Activated naive CD8-positive, alpha-beta T cell treated with anti-CD3 and anti-CD28 coated beads, Interleukin-2, amount 10 ng/mL, durations not matched to agents 7 days and 5 days (primary cell): ENCODE results near the gene CCDC138. TPM values are rescaled to one million over a fixed set of nuclear protein-coding genes. Genes with fewer than 3 reads are reported as not detected.

Source experiments
- ATAC-seq: fragments of 150-1000 bp; cut with Tn5 transposase; one replicate; pipeline ENCODE4 v1.10.0; 2021; ENCODE audit warnings: low read depth, moderate library complexity
- POLR2A ChIA-PET: fragments of 350-600 bp; sonication (Branson Sonifier 250); formaldehyde crosslinking; loops from one replicate; lab custom pipeline; 2021; ENCODE audit warnings: antibody characterized with exemption; lab: Charles Lee
- DNase-seq: peaks from one replicate; pipeline ENCODE4 v3.0.0; 2021
- H3K27ac Mint-ChIP-seq: one replicate; pipeline ENCODE4 v1.8.0; 2022; ENCODE audit warnings: mild to moderate bottlenecking, mixed read lengths
- H3K27me3 Mint-ChIP-seq: one replicate; pipeline ENCODE4 v1.8.0; 2022; ENCODE audit warnings: mild to moderate bottlenecking, moderate library complexity, mixed read lengths
- H3K36me3 Mint-ChIP-seq: one replicate; pipeline ENCODE4 v1.8.0; 2021; ENCODE audit warnings: mild to moderate bottlenecking, mixed read lengths
- H3K4me1 Mint-ChIP-seq: one replicate; pipeline ENCODE4 v1.8.0; 2021; ENCODE audit warnings: mixed read lengths
- H3K4me3 Mint-ChIP-seq: one replicate; pipeline ENCODE4 v1.8.0; 2022; ENCODE audit warnings: mild to moderate bottlenecking, moderate library complexity, mixed read lengths
- H3K9me3 Mint-ChIP-seq: one replicate; pipeline ENCODE4 v1.8.0; 2021; ENCODE audit warnings: mixed read lengths
- total RNA-seq, 2 experiments: library from RNA; stranded (reverse); gene quantifications; one replicate each; pipeline ENCODE4 v1.2.3, GENCODE V29; 2021

CCDC138 gene
- total RNA-seq, 2 experiments from 2014 or later: 8.0 to 8.4 TPM

DNA sequence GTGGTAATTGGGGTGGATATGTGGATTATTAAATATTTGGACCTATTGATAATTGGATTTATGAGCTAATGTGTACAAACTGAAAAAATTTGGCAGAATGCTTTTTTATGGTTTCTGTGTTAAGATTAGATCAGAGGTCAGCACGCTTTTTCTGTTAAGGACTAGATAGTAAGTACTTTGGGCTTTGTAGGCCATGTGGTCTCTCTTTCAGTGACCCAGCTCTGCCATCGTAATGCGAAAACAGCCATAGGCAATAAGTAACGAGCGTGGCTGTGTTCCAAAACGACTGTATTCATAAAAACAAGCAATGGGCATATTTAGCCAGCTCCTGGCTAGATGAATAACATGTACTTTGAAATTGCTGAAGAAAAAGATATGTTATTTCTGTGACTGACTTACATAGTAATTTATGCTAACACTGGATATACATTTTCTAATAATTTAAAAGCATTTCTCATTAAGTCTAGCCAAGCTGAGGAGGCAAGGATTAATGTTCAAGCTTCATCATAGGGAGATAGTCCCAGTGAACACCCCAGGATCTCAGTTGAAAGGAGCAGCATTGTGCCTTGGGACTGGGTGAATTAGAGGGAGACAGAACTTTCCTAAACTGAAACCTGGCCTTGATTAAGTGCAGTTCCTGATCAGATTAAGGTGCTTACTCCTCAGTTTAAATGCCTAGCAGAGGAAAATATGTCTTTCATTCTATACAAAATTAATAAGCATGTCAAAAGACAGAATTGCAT is 20.0 kb downstream of the CCDC138 start:
- POLR2A ChIA-PET: no interaction called here
- Mint-ChIP-seq H3K27me3 (no peaks in the 10 kb centered on the region), H3K4me3 (no peak overlapping the region), H3K9me3 (peaks cover 22% of the 10 kb centered on the region), H3K36me3 (peaks cover 58% of the 10 kb centered on the region), H3K4me1 (no peaks in the 10 kb centered on the region), H3K27ac (no peak overlapping the region)
- DNase-seq: no peak
- ATAC-seq: no peak

DNA sequence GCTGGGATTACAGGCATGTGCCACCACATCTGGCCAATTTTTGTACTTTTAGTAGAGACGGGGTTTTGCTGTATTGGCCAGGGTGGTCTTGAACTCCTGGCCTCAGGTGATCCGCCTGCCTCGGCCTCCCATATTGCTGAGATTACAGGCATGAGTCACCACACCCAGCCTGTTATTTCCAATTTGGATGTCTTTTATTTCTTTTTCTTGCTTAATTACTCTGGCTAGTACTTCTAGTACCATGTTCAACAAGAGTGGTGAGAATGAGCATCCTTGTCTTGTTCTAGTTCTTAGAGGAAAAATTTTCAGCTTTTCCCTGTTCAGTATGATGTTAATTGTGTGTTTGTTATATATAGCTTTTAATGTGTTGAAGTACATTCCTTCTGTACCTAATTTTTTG is 23.4 kb downstream of the CCDC138 start:
- Mint-ChIP-seq H3K27ac (no peak overlapping the region), H3K36me3 (peaks cover 62% of the 10 kb centered on the region), H3K9me3 (peaks cover 22% of the 10 kb centered on the region), H3K4me3 (no peak overlapping the region), H3K4me1 (peaks cover 1% of the 10 kb centered on the region), H3K27me3 (no peaks in the 10 kb centered on the region)
- DNase-seq: no peak
- POLR2A ChIA-PET: no interaction called here
- ATAC-seq: no peak

DNA sequence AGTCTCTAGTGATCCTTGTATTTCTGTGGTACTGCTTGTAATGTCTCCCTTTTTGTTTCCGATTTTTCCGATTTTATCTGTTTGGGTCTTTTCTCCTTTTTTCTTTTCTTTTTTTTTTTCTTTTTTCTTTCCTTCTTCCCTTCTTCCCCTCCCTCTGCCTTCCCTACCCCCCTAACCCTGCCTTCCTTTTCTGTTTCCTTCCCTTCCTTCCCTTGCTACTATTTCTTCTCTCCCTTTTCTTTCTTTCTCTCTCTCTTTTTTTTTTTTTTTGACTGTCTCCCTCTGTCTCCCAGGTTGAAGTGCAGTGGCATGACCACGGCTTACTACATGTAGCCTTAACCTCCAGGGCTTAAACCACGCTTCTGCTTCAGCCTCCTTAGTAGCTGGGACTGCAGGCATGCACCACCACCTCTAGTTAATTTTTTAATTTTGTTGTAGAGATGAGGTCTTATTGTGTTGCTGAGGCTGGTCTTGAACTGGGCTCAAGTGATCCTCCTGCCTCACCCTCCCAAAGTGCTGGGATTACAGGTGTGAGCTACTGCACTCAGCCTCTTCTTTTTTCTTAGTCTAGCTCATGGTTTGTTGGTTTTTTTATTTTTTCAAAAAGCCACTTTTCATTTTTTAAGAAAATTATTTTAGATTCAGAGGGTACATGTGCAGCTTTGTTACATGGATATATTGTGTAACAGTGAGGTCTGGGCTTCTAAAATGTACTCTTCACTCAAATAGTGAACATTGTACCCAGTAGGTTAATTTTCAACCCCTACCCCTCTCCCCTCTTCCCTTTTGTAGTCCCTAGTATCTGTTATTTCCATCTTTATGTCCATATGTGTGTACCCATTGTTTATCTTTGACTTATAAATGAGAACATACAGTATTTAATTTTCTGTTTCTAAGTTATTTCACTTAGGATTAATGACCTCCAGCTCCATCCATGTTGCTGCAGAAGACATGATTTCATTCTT is 24.7 kb downstream of the CCDC138 start:
- H3K36me3 Mint-ChIP-seq: peaks cover 60% of the 10 kb centered on the region
- POLR2A ChIA-PET: no interaction called here
- DNase-seq: no peak
- ATAC-seq: no peak
- no peak overlapping the region for H3K4me3 Mint-ChIP-seq
- H3K9me3 Mint-ChIP-seq: peaks cover 22% of the 10 kb centered on the region
- peaks cover 1% of the 10 kb centered on the region for H3K4me1 Mint-ChIP-seq
- H3K27me3 Mint-ChIP-seq: no peaks in the 10 kb centered on the region
- H3K27ac Mint-ChIP-seq: no peak overlapping the region

DNA sequence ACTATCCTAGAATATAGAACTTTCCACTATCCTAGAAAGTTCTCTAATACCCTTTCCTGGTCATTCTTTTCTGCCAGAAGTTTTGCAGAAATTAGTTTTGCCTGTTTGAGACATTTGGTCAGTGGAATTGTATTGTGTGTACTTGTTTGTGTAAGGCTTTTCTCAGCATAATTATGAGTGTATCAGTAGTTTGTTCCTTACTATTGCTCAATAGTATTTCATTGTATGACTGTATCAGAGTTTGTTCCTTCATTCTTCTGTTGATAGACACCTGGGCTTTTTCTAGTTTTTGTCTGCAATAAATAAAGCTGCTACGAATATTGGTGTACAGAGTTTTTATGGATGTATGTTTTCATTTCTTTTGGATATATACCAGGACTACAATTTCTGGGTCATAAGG is 27.2 kb downstream of the CCDC138 start:
- Mint-ChIP-seq H3K4me1 (peaks cover 1% of the 10 kb centered on the region), H3K36me3 (peaks cover 62% of the 10 kb centered on the region), H3K9me3 (peaks cover 17% of the 10 kb centered on the region), H3K27ac (no peak overlapping the region), H3K27me3 (no peaks in the 10 kb centered on the region), H3K4me3 (no peak overlapping the region)
- no peak for ATAC-seq
- DNase-seq: no peak
- POLR2A ChIA-PET: no interaction called here

DNA sequence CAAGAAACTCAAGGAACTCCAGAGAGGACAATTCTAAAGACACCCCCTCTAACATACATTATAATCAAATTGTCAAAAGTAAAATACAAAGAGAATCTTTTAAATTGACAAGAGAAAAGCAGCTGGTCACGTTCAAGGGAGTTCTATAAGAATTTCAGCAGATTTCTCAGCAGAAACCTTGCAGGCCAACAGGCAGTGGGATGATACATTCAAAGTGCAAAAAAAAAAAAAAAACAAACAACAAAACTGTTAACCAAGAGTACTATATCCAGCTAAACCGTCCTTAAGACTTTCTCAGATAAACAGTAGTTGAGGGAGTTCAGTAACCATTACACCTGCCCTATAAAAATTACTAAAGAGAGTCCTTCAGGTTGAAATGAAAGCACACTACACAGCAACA is 33.9 kb downstream of the CCDC138 start:
- Mint-ChIP-seq H3K36me3 (peaks cover 54% of the 10 kb centered on the region), H3K27me3 (no peaks in the 10 kb centered on the region), H3K9me3 (peaks cover 6% of the 10 kb centered on the region), H3K4me3 (no peak overlapping the region), H3K27ac (no peak overlapping the region), H3K4me1 (no peaks in the 10 kb centered on the region)
- POLR2A ChIA-PET: no interaction called here
- no peak for DNase-seq
- ATAC-seq: no peak

DNA sequence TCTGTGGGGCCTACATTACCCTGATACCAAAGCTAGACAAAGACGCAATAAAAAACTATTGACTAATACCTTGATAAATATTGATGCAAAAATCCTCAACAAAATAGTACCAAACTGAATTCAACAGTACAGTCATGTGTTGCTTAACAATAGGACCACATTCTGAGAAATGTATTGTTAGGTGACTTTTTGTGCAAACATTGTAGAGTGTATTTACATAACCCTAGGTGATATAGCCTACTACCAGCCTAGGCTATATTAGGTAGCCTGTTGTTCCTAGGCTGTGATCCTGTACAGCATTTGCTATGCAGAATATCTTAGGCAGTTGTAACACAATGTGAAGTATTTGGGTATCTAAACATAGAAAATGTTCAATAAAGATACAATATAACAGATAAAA is 36.7 kb downstream of the CCDC138 start:
- no peak for ATAC-seq
- no peaks in the 10 kb centered on the region for H3K4me1 Mint-ChIP-seq
- peaks cover 6% of the 10 kb centered on the region for H3K9me3 Mint-ChIP-seq
- no peaks in the 10 kb centered on the region for H3K27me3 Mint-ChIP-seq
- H3K27ac Mint-ChIP-seq: no peak overlapping the region
- peaks cover 44% of the 10 kb centered on the region for H3K36me3 Mint-ChIP-seq
- H3K4me3 Mint-ChIP-seq: no peak overlapping the region
- no peak for DNase-seq
- POLR2A ChIA-PET: no interaction called here

DNA sequence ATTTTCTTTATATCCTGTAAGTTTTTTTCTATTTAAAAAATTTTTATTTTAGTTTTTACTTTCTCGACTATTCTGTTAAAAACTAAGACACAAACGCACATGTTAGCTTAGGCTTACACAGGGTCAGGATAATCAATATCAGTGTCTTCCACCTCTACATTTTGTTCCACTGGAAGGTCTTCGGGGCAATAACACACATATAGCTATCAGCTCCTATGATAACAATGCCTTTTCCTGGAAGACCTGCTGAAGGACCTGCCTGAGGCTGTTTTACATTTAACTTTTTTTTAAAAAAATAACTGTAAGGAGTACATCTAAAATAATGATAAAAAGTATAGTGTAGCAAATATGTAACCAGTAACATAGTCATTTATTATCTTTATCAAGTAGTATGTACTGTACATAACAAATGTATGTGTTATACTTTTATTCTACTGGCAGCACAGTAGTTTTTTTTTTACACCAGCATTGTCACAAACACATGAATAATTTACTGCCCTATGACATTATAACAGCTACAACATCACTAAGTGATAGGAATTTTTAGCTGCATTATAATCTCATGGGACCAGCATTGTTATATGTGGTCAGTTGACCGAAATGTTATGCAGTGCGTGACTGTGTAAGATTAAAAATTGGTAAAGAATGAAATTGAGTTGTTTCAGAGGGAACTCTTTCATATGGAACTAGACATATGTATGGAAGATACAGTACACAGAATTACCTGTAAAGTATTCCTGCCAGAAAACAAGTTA is 37.9 kb downstream of the CCDC138 start:
- ATAC-seq (no peak), DNase-seq (no peak)
- no peaks in the 10 kb centered on the region for H3K4me1 Mint-ChIP-seq
- no peak overlapping the region for H3K27ac Mint-ChIP-seq
- POLR2A ChIA-PET: no interaction called here
- no peak overlapping the region for H3K4me3 Mint-ChIP-seq
- H3K27me3 Mint-ChIP-seq: no peaks in the 10 kb centered on the region
- H3K36me3 Mint-ChIP-seq: peaks cover 36% of the 10 kb centered on the region
- H3K9me3 Mint-ChIP-seq: peaks cover 4% of the 10 kb centered on the region

DNA sequence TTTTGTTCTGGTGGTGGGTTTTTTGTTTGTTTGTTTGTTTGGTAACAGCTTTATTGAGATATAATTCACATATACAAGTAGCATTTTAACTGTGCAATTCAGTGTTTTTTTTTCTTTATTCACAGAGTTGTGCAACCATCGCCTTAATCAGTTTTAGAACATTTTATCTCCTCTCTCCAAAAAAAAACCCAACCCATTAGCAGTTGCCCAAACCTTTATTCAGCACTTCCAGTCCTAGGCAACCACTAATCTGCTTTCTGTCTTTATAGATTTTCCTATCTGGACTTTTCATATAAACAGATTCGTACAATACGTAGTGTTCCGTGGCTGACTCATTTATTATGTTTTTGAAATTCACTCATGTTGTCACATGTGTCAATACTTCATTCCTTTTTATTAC is 38.7 kb downstream of the CCDC138 start:
- Mint-ChIP-seq H3K27ac (no peak overlapping the region), H3K27me3 (no peaks in the 10 kb centered on the region), H3K4me1 (no peaks in the 10 kb centered on the region), H3K9me3 (peaks cover under 1% of the 10 kb centered on the region), H3K4me3 (no peak overlapping the region), H3K36me3 (peaks cover 28% of the 10 kb centered on the region)
- ATAC-seq: no peak
- no peak for DNase-seq
- POLR2A ChIA-PET: no interaction called here

DNA sequence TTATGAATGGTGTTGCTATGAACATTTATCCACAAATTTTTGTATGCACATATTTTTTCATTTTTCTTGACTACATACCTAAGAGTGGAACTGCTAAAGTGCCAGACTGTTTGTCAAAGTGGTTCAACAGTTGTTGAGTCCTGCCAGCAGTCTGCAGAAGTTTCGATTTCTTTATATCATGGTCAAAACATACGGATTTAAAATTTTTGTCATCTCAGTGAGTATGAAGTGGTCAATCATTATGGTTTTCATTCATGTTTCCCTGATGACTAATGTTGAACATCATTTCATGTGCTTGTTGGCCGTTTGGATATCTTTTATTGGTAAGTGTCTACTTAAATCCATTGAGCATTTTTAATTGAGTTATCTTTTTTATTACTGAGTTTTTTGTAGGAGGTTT is 39.2 kb downstream of the CCDC138 start:
- H3K4me1 Mint-ChIP-seq: no peaks in the 10 kb centered on the region
- POLR2A ChIA-PET: no interaction called here

DNA sequence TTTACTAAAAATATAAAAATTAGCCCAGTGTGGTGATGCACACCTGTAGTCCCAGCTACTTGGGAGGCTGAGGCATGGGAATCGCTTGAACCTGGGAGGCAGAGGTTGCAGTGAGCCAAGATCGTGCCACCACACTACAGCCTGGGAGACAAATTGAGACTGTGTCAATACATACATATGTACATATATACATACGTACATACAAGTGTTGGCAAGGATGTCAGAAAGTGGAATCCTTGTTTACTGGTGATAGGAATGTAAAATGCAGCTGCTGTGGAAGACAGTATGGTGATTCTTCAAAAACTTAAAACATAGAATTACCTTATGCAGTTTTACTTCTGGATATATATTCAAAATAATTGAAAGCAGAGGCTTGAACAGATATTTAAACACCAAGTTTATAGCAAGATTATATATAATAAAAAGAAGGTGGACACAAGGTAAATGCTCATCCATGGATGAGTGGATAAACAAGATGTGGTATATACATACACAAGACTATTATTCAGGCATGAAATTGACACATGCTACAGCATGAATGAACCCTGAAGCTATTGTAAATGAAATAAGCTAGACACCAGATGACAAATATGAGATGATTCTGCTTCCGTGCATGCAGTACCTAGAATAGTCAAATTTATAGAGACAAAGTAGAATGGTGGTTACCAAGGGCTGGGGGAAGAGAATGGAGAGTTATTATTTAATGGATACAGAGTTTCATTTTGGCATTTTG is 43.2 kb downstream of the CCDC138 start:
- no peaks in the 10 kb centered on the region for H3K27me3 Mint-ChIP-seq
- DNase-seq: no peak
- H3K4me1 Mint-ChIP-seq: peaks cover 8% of the 10 kb centered on the region
- H3K4me3 Mint-ChIP-seq: no peak overlapping the region
- POLR2A ChIA-PET: interaction anchor here (0.6 kb wide), 1 partner anchor 176 kb away, joined by 3 read pairs; no protein-coding TSS in a partner anchor
- no peak overlapping the region for H3K27ac Mint-ChIP-seq
- no peaks in the 10 kb centered on the region for H3K9me3 Mint-ChIP-seq
- no peak for ATAC-seq
- H3K36me3 Mint-ChIP-seq: peaks cover 17% of the 10 kb centered on the region

More for the DNA sequence above, 39.2 kb downstream of the CCDC138 start:
- DNase-seq (no peak), ATAC-seq (no peak)
- Mint-ChIP-seq H3K27ac (no peak overlapping the region), H3K9me3 (no peaks in the 10 kb centered on the region), H3K36me3 (peaks cover 25% of the 10 kb centered on the region), H3K27me3 (no peaks in the 10 kb centered on the region), H3K4me3 (no peak overlapping the region)

DNA sequence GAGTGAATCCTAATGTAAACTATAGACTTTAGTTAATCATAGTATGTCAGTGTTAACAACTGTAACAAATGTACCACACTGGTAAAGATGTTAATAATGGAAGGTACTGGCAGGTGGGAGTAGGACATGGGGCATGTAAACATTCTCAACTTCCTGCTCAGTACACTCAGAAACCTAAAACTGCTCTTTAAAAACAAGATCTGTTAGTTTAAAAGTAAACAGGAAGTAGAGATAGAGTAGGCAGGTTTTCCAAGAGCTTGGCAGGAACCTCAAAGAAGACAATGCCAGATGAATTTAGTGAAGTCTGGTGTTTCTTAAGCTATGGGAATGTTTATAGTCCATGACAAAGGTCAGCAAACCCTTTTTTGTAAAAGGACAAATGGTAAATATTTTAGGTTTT is 46.6 kb downstream of the CCDC138 start:
- no peak overlapping the region for H3K4me3 Mint-ChIP-seq
- H3K27me3 Mint-ChIP-seq: no peaks in the 10 kb centered on the region
- peaks cover 6% of the 10 kb centered on the region for H3K9me3 Mint-ChIP-seq
- peaks cover 21% of the 10 kb centered on the region for H3K36me3 Mint-ChIP-seq
- DNase-seq: no peak
- H3K27ac Mint-ChIP-seq: peak overlapping the region; percentile 32
- POLR2A ChIA-PET: no interaction called here
- ATAC-seq: no peak
- peaks cover 8% of the 10 kb centered on the region for H3K4me1 Mint-ChIP-seq

DNA sequence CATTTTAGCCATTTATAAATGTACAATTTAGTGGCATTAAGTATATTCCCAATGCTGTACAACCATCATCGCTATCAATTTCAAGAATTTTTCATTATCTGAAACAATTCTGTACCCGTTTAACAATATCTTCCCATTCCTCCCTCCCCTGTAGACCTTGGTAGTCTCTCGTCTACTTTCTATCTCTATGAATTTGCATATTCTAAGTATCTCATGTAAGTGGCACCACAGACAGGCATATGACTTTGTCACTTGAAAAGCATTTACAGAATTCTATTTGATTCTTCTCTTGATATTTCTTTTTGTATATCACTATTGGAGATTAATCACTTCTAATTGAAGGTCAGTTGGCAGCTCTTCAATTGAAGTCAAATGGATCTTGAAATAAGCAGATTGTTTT is 48.0 kb downstream of the CCDC138 start:
- no peak for ATAC-seq
- H3K27ac Mint-ChIP-seq: no peak overlapping the region
- peaks cover 26% of the 10 kb centered on the region for H3K36me3 Mint-ChIP-seq
- H3K4me1 Mint-ChIP-seq: peaks cover 8% of the 10 kb centered on the region
- H3K9me3 Mint-ChIP-seq: peaks cover 7% of the 10 kb centered on the region
- POLR2A ChIA-PET: no interaction called here
- no peak for DNase-seq
- H3K27me3 Mint-ChIP-seq: no peaks in the 10 kb centered on the region
- no peak overlapping the region for H3K4me3 Mint-ChIP-seq

DNA sequence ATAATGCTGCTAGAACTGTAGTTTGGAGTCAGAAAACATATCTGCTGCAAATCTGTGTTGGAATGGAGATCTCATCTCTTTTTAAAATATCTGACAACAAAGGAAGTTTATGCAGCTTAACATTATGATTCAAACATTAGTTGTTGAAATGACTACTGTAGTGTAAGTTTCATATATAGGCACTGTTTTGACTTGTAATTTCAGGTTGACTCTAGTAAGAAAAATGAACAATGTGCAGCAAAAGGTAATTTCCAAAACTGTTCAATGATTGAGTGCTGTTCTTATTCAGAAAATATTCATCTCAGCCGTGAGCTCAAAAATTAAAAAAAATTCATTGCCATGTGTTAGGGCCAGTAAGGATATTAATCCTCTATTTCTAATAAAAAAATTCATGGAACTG is 48.5 kb downstream of the CCDC138 start:
- no peak overlapping the region for H3K27ac Mint-ChIP-seq
- no peak for ATAC-seq
- H3K4me1 Mint-ChIP-seq: peaks cover 8% of the 10 kb centered on the region
- DNase-seq: no peak
- peaks cover 29% of the 10 kb centered on the region for H3K36me3 Mint-ChIP-seq
- no peak overlapping the region for H3K4me3 Mint-ChIP-seq
- no peaks in the 10 kb centered on the region for H3K27me3 Mint-ChIP-seq
- H3K9me3 Mint-ChIP-seq: peaks cover 10% of the 10 kb centered on the region
- POLR2A ChIA-PET: no interaction called here
